ENCODE measurements around the gene PIK3R1.

The PIK3R1 gene

GRCh38 chr5:68251804-68252522 is 36.4 kb downstream of the PIK3R1 start:
- no peak for DNase-seq (ENCODE audit: low read depth in 2 of 2)

- DNase-seq (ENCODE audit: low read depth in 2 of 2): peak in 1 of 2 donors; percentile 25
Measured at GRCh38 chr5:68252673-68253623, 37.4 kb downstream of the PIK3R1 start.

- DNase-seq (ENCODE audit: low read depth in 2 of 2): no peak
Measured at GRCh38 chr5:68253624-68254585, 38.3 kb downstream of the PIK3R1 start.

GRCh38 chr5:68254810-68255209 is 39.3 kb downstream of the PIK3R1 start:
- no peak for DNase-seq (ENCODE audit: low read depth in 2 of 2)

- no peak for DNase-seq (ENCODE audit: low read depth in 2 of 2)
Measured at GRCh38 chr5:68255305-68256120, 40.0 kb downstream of the PIK3R1 start.

- DNase-seq (ENCODE audit: low read depth in 2 of 2): no peak
Measured at GRCh38 chr5:68257210-68257609, 41.7 kb downstream of the PIK3R1 start.

GRCh38 chr5:68258531-68258930 is 43.0 kb downstream of the PIK3R1 start:
- no peak for DNase-seq (ENCODE audit: low read depth in 2 of 2)

GRCh38 chr5:68259700-68260099 is 44.1 kb downstream of the PIK3R1 start:
- DNase-seq (ENCODE audit: low read depth in 2 of 2): no peak

GRCh38 chr5:68260467-68260866 is 44.9 kb downstream of the PIK3R1 start:
- DNase-seq (ENCODE audit: low read depth in 2 of 2): no peak

GRCh38 chr5:68261169-68261568 is 45.6 kb downstream of the PIK3R1 start:
- DNase-seq (ENCODE audit: low read depth in 2 of 2): no peak

- DNase-seq (ENCODE audit: low read depth in 2 of 2): no peak
Measured at GRCh38 chr5:68261569-68262065, 46.1 kb downstream of the PIK3R1 start.

- DNase-seq (ENCODE audit: low read depth in 2 of 2): no peak
Measured at GRCh38 chr5:68264024-68264956, 48.7 kb downstream of the PIK3R1 start.

GRCh38 chr5:68265347-68265746 is 49.8 kb downstream of the PIK3R1 start:
- DNase-seq (ENCODE audit: low read depth in 2 of 2): no peak

GRCh38 chr5:68265822-68266395 is 50.4 kb downstream of the PIK3R1 start:
- no peak for DNase-seq (ENCODE audit: low read depth in 2 of 2)

- DNase-seq (ENCODE audit: low read depth in 2 of 2): no peak
Measured at GRCh38 chr5:68266457-68266856, 50.9 kb downstream of the PIK3R1 start.

GRCh38 chr5:68267066-68267465 is 51.5 kb downstream of the PIK3R1 start:
- DNase-seq (ENCODE audit: low read depth in 2 of 2): no peak

GRCh38 chr5:68268101-68268851 is 52.7 kb downstream of the PIK3R1 start:
- DNase-seq (ENCODE audit: low read depth in 2 of 2): no peak

GRCh38 chr5:68268852-68269130 is 53.2 kb downstream of the PIK3R1 start:
- no peak for DNase-seq (ENCODE audit: low read depth in 2 of 2)

GRCh38 chr5:68269820-68270219 is 54.3 kb downstream of the PIK3R1 start:
- DNase-seq (ENCODE audit: low read depth in 2 of 2): no peak

Data from stimulated activated CD8-positive, alpha-beta memory T cell treated with anti-CD3 and anti-CD28 coated beads, Interleukin-7, amount 100 ng/mL, for 4 hours (primary cell).